GM21447 (cell line): ENCODE data around the gene PIK3R5.
"Not testable (repeated sequence)": the region's sequence is repeated elsewhere in the genome, so short reads cannot be mapped to it uniquely, and the experiment has no call there.

Source experiments
- ATAC-seq: cut with Tn5 transposase; IDR thresholded peaks from one replicate; pipeline ENCODE4 v1.9.1; 2021; ENCODE audit not compliant: unreplicated experiment

Gene PIK3R5

GRCh38 chr17:8861495-8862181, 103.9 kb downstream of the PIK3R5 start:
- no peak for ATAC-seq

- ATAC-seq: no peak
These were observed 105.6 kb downstream of the PIK3R5 start for GRCh38 chr17:8859804-8860430.

GRCh38 chr17:8859027-8859803, 106.3 kb downstream of the PIK3R5 start:
- no peak for ATAC-seq

- ATAC-seq: peak; percentile 41
These were observed 107.6 kb downstream of the PIK3R5 start for GRCh38 chr17:8857919-8858318.

- ATAC-seq: no peak
These were observed 108.5 kb downstream of the PIK3R5 start for GRCh38 chr17:8856869-8857575.

- not testable (repeated sequence) for ATAC-seq
These were observed 109.3 kb downstream of the PIK3R5 start for GRCh38 chr17:8856205-8856603.

- ATAC-seq: peak; percentile 32
These were observed 109.9 kb downstream of the PIK3R5 start for GRCh38 chr17:8855477-8856204.

- ATAC-seq: no peak
These were observed 113.9 kb downstream of the PIK3R5 start for GRCh38 chr17:8851600-8851999.

GRCh38 chr17:8849311-8850041, 116.0 kb downstream of the PIK3R5 start:
- ATAC-seq: no peak

GRCh38 chr17:8847891-8848290, 117.6 kb downstream of the PIK3R5 start:
- ATAC-seq: no peak

GRCh38 chr17:8846768-8847211, 118.7 kb downstream of the PIK3R5 start:
- no peak for ATAC-seq

GRCh38 chr17:8844229-8845218, 121.0 kb downstream of the PIK3R5 start:
- no peak for ATAC-seq

GRCh38 chr17:8843344-8843743, 122.2 kb downstream of the PIK3R5 start:
- ATAC-seq: no peak

GRCh38 chr17:8841844-8842243, 123.7 kb downstream of the PIK3R5 start:
- no peak for ATAC-seq

GRCh38 chr17:8839410-8839935, 126.0 kb downstream of the PIK3R5 start:
- ATAC-seq: no peak

- ATAC-seq: no peak
These were observed 126.9 kb downstream of the PIK3R5 start for GRCh38 chr17:8838551-8839095.

GRCh38 chr17:8837563-8838075, 127.9 kb downstream of the PIK3R5 start:
- ATAC-seq: no peak
